ENCODE results near the gene IFRD2. TPM values are rescaled to one million over a fixed set of nuclear protein-coding genes. Genes with fewer than 3 reads are reported as not detected.

The IFRD2 gene
- polyA plus RNA-seq, 1 of the 3 experiments (the other 2 are of a cell fraction): 73.2 TPM

DNA sequence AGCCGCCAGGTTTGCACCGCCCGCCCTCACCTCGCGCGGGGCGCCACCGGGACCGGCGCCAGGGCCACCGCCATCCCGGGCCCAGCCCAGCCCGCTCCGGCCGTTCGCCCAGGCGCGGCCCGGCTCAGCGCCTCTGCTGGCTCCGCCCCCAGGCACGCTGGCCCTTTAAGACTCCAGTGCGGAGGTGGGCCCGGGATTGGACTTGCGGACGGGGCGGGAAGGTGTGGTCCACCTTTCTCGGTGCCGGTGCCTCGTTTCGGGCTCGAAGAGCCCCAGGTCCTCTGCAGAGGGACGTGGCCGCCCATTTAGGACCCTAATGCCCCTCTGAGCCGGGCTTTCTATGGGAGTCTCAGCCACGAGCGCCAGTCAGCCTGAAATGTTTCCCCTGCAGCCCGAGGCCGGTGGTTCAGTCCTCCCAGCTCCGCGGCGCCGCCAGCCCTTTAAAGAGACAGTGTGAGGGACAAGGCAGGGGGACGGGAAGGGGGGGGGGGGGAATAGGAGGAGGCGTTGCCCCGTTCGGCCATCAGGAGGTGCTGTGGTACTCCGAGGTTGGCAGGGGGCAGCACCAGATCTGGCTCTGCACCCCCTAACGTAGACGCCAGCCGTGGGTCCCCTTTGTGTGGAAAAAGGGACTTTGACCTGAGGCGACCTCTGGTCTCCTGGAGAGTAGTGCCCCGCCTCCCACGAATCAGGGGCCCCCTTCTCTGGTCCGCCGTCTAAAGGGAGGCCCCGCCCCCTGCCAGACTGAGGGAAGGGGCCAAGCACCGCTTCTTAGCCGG, 29.3 kb upstream of the IFRD2 start:
- H3K27ac ChIP-seq (ENCODE audit: low read depth in 2 of 2, low read length in 1 of 2): peak overlapping the region; percentile 92 to 94
- peaks cover 0 to 40% of the 10 kb centered on the region in 2 experiments; a peak in 2 of 4 replicates for H3K4me1 ChIP-seq (ENCODE audit: control insufficient read depth in 1 of 2, insufficient read depth in 2 of 2, low read depth in 1 of 2, low read length in 1 of 2)
- peak overlapping the region; percentile 93 for H3K9ac ChIP-seq
- peak; percentile 96 for DNase-seq
- H3K27me3 ChIP-seq (ENCODE audit: insufficient read depth): no peaks in the 10 kb centered on the region
- peak overlapping the region; percentile 80 for H3K4me2 ChIP-seq
- H4K20me1 ChIP-seq (ENCODE audit: insufficient read depth): no peaks in the 10 kb centered on the region
- POLR2A ChIA-PET: interaction anchor here (0.6 to 1.8 kb wide), 5 partner anchors 13 to 29 kb away, joined by 3 to 5 read pairs (median 3); partner anchors contain the start of genes HYAL3, IFRD2 and NAA80
- H3F3A ChIP-seq (replicated peaks; ENCODE audit: insufficient read depth): peaks cover 10% of the 10 kb centered on the region
- H3K9me3 ChIP-seq: no peaks in the 10 kb centered on the region
- peaks cover 46% of the 10 kb centered on the region for H3K79me2 ChIP-seq (ENCODE audit: insufficient read depth)
- WGBS (ENCODE audit: low lambda C conversion rate): 13% methylated on average over 12 of the region's 59 CpGs
- H3K36me3 ChIP-seq (replicated peaks in 1 of 2; ENCODE audit: control insufficient read depth in 1 of 2, insufficient read depth in 2 of 2, low read length in 1 of 2): peaks cover 11 to 49% of the 10 kb centered on the region in 2 experiments
- peak overlapping the region; percentile 94 for H2AFZ ChIP-seq (ENCODE audit: low read depth)
- no peaks in the 10 kb centered on the region for H3K9me2 ChIP-seq
- peak overlapping the region; percentile 92 to 94 for H3K4me3 ChIP-seq (ENCODE audit: low read depth in 2 of 2, low read length in 1 of 2)
- CTCF ChIA-PET: interaction anchor here (0.5 to 6.0 kb wide), 14 partner anchors 14 to 221 kb away, joined by 3 to 60 read pairs (median 4); partner anchors contain the start of genes HYAL1, HYAL3, IFRD2 and NAA80
- TF ChIP-seq MXI1 (IDR thresholded peaks at IDR 0.05; ENCODE audit: low read depth, low read length): no peak
- TF ChIP-seq, protein P1, sequence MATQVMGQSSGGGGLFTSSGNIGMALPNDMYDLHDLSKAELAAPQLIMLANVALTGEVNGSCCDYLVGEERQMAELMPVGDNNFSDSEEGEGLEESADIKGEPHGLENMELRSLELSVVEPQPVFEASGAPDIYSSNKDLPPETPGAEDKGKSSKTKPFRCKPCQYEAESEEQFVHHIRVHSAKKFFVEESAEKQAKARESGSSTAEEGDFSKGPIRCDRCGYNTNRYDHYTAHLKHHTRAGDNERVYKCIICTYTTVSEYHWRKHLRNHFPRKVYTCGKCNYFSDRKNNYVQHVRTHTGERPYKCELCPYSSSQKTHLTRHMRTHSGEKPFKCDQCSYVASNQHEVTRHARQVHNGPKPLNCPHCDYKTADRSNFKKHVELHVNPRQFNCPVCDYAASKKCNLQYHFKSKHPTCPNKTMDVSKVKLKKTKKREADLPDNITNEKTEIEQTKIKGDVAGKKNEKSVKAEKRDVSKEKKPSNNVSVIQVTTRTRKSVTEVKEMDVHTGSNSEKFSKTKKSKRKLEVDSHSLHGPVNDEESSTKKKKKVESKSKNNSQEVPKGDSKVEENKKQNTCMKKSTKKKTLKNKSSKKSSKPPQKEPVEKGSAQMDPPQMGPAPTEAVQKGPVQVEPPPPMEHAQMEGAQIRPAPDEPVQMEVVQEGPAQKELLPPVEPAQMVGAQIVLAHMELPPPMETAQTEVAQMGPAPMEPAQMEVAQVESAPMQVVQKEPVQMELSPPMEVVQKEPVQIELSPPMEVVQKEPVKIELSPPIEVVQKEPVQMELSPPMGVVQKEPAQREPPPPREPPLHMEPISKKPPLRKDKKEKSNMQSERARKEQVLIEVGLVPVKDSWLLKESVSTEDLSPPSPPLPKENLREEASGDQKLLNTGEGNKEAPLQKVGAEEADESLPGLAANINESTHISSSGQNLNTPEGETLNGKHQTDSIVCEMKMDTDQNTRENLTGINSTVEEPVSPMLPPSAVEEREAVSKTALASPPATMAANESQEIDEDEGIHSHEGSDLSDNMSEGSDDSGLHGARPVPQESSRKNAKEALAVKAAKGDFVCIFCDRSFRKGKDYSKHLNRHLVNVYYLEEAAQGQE (IDR thresholded peaks at IDR 0.05; ENCODE audit: low read depth, low read length): no peak
- no peak for TF ChIP-seq SMC3 (IDR thresholded peaks at IDR 0.05; ENCODE audit: low read depth, low read length)
- TF ChIP-seq FOXJ3 (CRISPR knock-in tag; IDR thresholded peaks at IDR 0.05): no peak
- no peak for TF ChIP-seq NRF1 (IDR thresholded peaks at IDR 0.05; ENCODE audit: low read depth, low read length)
- no peak; the same call in 1 of the 2 replicates for TF ChIP-seq JUND (IDR thresholded peaks at IDR 0.05)
- no peak for TF ChIP-seq NFIC (IDR thresholded peaks at IDR 0.05; ENCODE audit: borderline replicate concordance)
- TF ChIP-seq TCF12 (IDR thresholded peaks at IDR 0.05): no peak
- no peak for TF ChIP-seq SIN3A (IDR thresholded peaks at IDR 0.05; ENCODE audit: borderline replicate concordance, low read depth, low read length)
- no peak for TF ChIP-seq RAD21 (IDR thresholded peaks at IDR 0.05; ENCODE audit: low read length)
- TF ChIP-seq, protein P2, sequence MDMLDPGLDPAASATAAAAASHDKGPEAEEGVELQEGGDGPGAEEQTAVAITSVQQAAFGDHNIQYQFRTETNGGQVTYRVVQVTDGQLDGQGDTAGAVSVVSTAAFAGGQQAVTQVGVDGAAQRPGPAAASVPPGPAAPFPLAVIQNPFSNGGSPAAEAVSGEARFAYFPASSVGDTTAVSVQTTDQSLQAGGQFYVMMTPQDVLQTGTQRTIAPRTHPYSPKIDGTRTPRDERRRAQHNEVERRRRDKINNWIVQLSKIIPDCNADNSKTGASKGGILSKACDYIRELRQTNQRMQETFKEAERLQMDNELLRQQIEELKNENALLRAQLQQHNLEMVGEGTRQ (IDR thresholded peaks at IDR 0.05; ENCODE audit: borderline replicate concordance, low read depth, low read length): no peak
- TF ChIP-seq, protein P3, sequence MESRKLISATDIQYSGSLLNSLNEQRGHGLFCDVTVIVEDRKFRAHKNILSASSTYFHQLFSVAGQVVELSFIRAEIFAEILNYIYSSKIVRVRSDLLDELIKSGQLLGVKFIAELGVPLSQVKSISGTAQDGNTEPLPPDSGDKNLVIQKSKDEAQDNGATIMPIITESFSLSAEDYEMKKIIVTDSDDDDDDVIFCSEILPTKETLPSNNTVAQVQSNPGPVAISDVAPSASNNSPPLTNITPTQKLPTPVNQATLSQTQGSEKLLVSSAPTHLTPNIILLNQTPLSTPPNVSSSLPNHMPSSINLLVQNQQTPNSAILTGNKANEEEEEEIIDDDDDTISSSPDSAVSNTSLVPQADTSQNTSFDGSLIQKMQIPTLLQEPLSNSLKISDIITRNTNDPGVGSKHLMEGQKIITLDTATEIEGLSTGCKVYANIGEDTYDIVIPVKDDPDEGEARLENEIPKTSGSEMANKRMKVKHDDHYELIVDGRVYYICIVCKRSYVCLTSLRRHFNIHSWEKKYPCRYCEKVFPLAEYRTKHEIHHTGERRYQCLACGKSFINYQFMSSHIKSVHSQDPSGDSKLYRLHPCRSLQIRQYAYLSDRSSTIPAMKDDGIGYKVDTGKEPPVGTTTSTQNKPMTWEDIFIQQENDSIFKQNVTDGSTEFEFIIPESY (IDR thresholded peaks at IDR 0.05; ENCODE audit: borderline replicate concordance, low read depth): no peak
- TF ChIP-seq MEF2A (IDR thresholded peaks at IDR 0.05; ENCODE audit: borderline replicate concordance, low read depth): no peak
- TF ChIP-seq, protein P4, sequence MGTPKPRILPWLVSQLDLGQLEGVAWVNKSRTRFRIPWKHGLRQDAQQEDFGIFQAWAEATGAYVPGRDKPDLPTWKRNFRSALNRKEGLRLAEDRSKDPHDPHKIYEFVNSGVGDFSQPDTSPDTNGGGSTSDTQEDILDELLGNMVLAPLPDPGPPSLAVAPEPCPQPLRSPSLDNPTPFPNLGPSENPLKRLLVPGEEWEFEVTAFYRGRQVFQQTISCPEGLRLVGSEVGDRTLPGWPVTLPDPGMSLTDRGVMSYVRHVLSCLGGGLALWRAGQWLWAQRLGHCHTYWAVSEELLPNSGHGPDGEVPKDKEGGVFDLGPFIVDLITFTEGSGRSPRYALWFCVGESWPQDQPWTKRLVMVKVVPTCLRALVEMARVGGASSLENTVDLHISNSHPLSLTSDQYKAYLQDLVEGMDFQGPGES (IDR thresholded peaks at IDR 0.05; ENCODE audit: low read depth, low read length): no peak
- no peak for TF ChIP-seq FOSL2 (IDR thresholded peaks at IDR 0.05; ENCODE audit: borderline replicate concordance, low read depth)
- TF ChIP-seq GATA2 (CRISPR knock-in tag; IDR thresholded peaks at IDR 0.05): no peak
- no peak for TF ChIP-seq RCOR1 (IDR thresholded peaks at IDR 0.05; ENCODE audit: low read length)
- TF ChIP-seq, protein P5, sequence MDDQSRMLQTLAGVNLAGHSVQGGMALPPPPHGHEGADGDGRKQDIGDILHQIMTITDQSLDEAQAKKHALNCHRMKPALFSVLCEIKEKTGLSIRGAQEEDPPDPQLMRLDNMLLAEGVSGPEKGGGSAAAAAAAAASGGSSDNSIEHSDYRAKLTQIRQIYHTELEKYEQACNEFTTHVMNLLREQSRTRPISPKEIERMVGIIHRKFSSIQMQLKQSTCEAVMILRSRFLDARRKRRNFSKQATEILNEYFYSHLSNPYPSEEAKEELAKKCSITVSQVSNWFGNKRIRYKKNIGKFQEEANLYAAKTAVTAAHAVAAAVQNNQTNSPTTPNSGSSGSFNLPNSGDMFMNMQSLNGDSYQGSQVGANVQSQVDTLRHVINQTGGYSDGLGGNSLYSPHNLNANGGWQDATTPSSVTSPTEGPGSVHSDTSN (IDR thresholded peaks at IDR 0.05): no peak
- TF ChIP-seq RXRA (IDR thresholded peaks at IDR 0.05; ENCODE audit: borderline replicate concordance, low read depth): no peak
- TF ChIP-seq EZH2phosphoT487 (IDR thresholded peaks at IDR 0.05; ENCODE audit: borderline replicate concordance, low read depth): no peak
- TF ChIP-seq, protein P6, sequence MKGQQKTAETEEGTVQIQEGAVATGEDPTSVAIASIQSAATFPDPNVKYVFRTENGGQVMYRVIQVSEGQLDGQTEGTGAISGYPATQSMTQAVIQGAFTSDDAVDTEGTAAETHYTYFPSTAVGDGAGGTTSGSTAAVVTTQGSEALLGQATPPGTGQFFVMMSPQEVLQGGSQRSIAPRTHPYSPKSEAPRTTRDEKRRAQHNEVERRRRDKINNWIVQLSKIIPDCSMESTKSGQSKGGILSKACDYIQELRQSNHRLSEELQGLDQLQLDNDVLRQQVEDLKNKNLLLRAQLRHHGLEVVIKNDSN (IDR thresholded peaks at IDR 0.05; ENCODE audit: borderline replicate concordance, low read depth): no peak
- TF ChIP-seq CHD2 (IDR thresholded peaks at IDR 0.05; ENCODE audit: low read length, partially characterized antibody): no peak

All from SK-N-SH (cell line).